Osteoblast (primary cell): ENCODE data around the gene EOLA2. TPM values are rescaled to one million over a fixed set of nuclear protein-coding genes. Genes with fewer than 3 reads are reported as not detected.
A peak's percentile ranks its signal among the peaks of the same experiment; 100 is the strongest.

Experiments
- DNase-seq: peaks from one replicate; pipeline ENCODE4 v3.0.0; 2011; ENCODE audit warnings: low spot score, mixed read lengths; ENCODE audit not compliant: insufficient read length; ENCODE audit errors: missing footprints
- H2AFZ ChIP-seq: 2 replicates; pipeline ENCODE4 v1.6.0; 2011; ENCODE audit warnings: mild to moderate bottlenecking, low read length
- H3K27ac ChIP-seq: 2 replicates; pipeline ENCODE4 v1.5.1; 2011; ENCODE audit warnings: mild to moderate bottlenecking, low read depth, low read length, moderate library complexity
- H3K27me3 ChIP-seq: 2 replicates; pipeline ENCODE4 v1.6.0; 2012; ENCODE audit warnings: mild to moderate bottlenecking, control low read depth, inconsistent platforms, low read length, moderate library complexity; ENCODE audit not compliant: insufficient read depth
- H3K36me3 ChIP-seq: 2 replicates; pipeline ENCODE4 v1.5.1; 2011; ENCODE audit warnings: mild to moderate bottlenecking, low read length, control low read depth, moderate library complexity; ENCODE audit not compliant: insufficient read depth
- H3K4me1 ChIP-seq: 2 replicates; pipeline ENCODE4 v1.5.1; 2011; ENCODE audit warnings: mild to moderate bottlenecking, low read length, control low read depth, moderate library complexity; ENCODE audit not compliant: insufficient read depth
- H3K4me2 ChIP-seq: 2 replicates; pipeline ENCODE4 v1.6.0; 2011; ENCODE audit warnings: mild to moderate bottlenecking, low read length; ENCODE audit not compliant: insufficient read depth
- H3K4me3 ChIP-seq: fragments of 200-600 bp; sonication (generic); 3 replicates; pipeline ENCODE4 v1.5.1; 2012; ENCODE audit warnings: mild to moderate bottlenecking, low read length, inconsistent platforms; ENCODE audit not compliant: insufficient read depth
- H3K79me2 ChIP-seq: 2 replicates; pipeline ENCODE4 v1.6.0; 2012; ENCODE audit warnings: mild to moderate bottlenecking, low read length, control low read depth, inconsistent platforms; ENCODE audit not compliant: insufficient read depth
- H3K9me3 ChIP-seq: 2 replicates; pipeline ENCODE4 v1.5.1; 2011; ENCODE audit warnings: low read depth, low read length, control low read depth
- H4K20me1 ChIP-seq: 2 replicates; pipeline ENCODE4 v1.6.0; 2012; ENCODE audit warnings: mild to moderate bottlenecking, low read length, control low read depth; ENCODE audit not compliant: insufficient read depth
- CTCF ChIP-seq: IDR thresholded peaks from 2 replicates; pipeline ENCODE4 v1.5.1; 2011; ENCODE audit warnings: mild to moderate bottlenecking, low read depth, low read length, moderate library complexity; ENCODE audit errors: extremely low read depth
- total RNA-seq: library from RNA; depleted of rRNA; stranded (reverse); fragments of >200 nt; gene quantifications from 2 replicates; pipeline ENCODE4 v1.2.3, GENCODE V29; 2012

The EOLA2 gene
- total RNA-seq, 1 donor = 18.5 TPM

- DNase-seq = no peak
- Histone ChIP-seq H3K9me3 (no peaks in the 10 kb centered on the region), H3K4me1 (no peaks in the 10 kb centered on the region), H3K27ac (no peak overlapping the region), H2AFZ (no peak overlapping the region), H4K20me1 (no peaks in the 10 kb centered on the region), H3K27me3 (no peaks in the 10 kb centered on the region), H3K79me2 (no peaks in the 10 kb centered on the region), H3K4me2 (no peak overlapping the region), H3K4me3 (no peak overlapping the region), H3K36me3 (no peaks in the 10 kb centered on the region)
- TF ChIP-seq CTCF = no peak
These were observed 40.9 kb upstream of the EOLA2 start for GRCh38 chrX:149979126-149979644.

GRCh38 chrX:149962859-149963757 is 24.8 kb upstream of the EOLA2 start:
- Histone ChIP-seq H3K27ac (no peak overlapping the region), H3K27me3 (no peaks in the 10 kb centered on the region), H3K4me1 (no peaks in the 10 kb centered on the region), H4K20me1 (no peaks in the 10 kb centered on the region), H2AFZ (no peak overlapping the region), H3K9me3 (no peaks in the 10 kb centered on the region), H3K79me2 (no peaks in the 10 kb centered on the region), H3K36me3 (no peaks in the 10 kb centered on the region), H3K4me2 (no peak overlapping the region), H3K4me3 (no peak overlapping the region)
- peak; percentile 30 for DNase-seq
- TF ChIP-seq CTCF = peak; percentile 81

- Histone ChIP-seq H3K4me2 (no peak overlapping the region), H3K4me3 (no peak overlapping the region), H3K4me1 (no peaks in the 10 kb centered on the region), H3K36me3 (no peaks in the 10 kb centered on the region), H3K9me3 (no peaks in the 10 kb centered on the region), H3K27me3 (no peaks in the 10 kb centered on the region), H3K27ac (no peak overlapping the region), H4K20me1 (no peaks in the 10 kb centered on the region), H2AFZ (no peak overlapping the region), H3K79me2 (no peaks in the 10 kb centered on the region)
- no peak for TF ChIP-seq CTCF
- no peak for DNase-seq
These were observed 23.7 kb upstream of the EOLA2 start for GRCh38 chrX:149962010-149962409.

GRCh38 chrX:149961572-149961971 is 23.3 kb upstream of the EOLA2 start:
- no peaks in the 10 kb centered on the region for H3K27me3 ChIP-seq
- H3K27ac ChIP-seq = no peak overlapping the region
- TF ChIP-seq CTCF = no peak
- no peaks in the 10 kb centered on the region for H3K79me2 ChIP-seq
- no peaks in the 10 kb centered on the region for H4K20me1 ChIP-seq
- no peaks in the 10 kb centered on the region for H3K9me3 ChIP-seq
- no peak for DNase-seq
- no peak overlapping the region for H3K4me3 ChIP-seq
- no peak overlapping the region for H3K4me2 ChIP-seq
- H3K36me3 ChIP-seq = no peaks in the 10 kb centered on the region
- H2AFZ ChIP-seq = no peak overlapping the region
- H3K4me1 ChIP-seq = no peaks in the 10 kb centered on the region
